Measurements from ENCODE around the gene KRT79.

GRCh38 chr12:52848661-52849255, 14.6 kb upstream of the KRT79 start, which contains the start of gene KRT78:
- TF ChIP-seq CTCF (IDR thresholded peaks at IDR 0.05) (no peak), POLR2A (IDR thresholded peaks at IDR 0.05) (no peak)
